ENCODE data around the gene TMEM164.

Gene TMEM164

GRCh38 chrX:110042496-110042895 lies 39.6 kb downstream of the TMEM164 start:
- DNase-seq: peak; percentile 11 to 28

GRCh38 chrX:110043506-110043905 lies 40.6 kb downstream of the TMEM164 start:
- no peak for DNase-seq

- no peak for DNase-seq
Observed at GRCh38 chrX:110044346-110045249, 41.7 kb downstream of the TMEM164 start.

- no peak for DNase-seq
Observed at GRCh38 chrX:110045421-110045820, 42.5 kb downstream of the TMEM164 start.

GRCh38 chrX:110046001-110046400 lies 43.1 kb downstream of the TMEM164 start:
- DNase-seq: no peak

GRCh38 chrX:110046971-110047370 lies 44.1 kb downstream of the TMEM164 start:
- DNase-seq: no peak

GRCh38 chrX:110049096-110049495 lies 46.2 kb downstream of the TMEM164 start:
- no peak for DNase-seq

GRCh38 chrX:110050386-110050785 lies 47.5 kb downstream of the TMEM164 start:
- DNase-seq: no peak

GRCh38 chrX:110050901-110051300 lies 48.0 kb downstream of the TMEM164 start:
- no peak for DNase-seq

- no peak for DNase-seq
Observed at GRCh38 chrX:110051559-110051958, 48.6 kb downstream of the TMEM164 start.

- no peak for DNase-seq
Observed at GRCh38 chrX:110052303-110052702, 49.4 kb downstream of the TMEM164 start.

GRCh38 chrX:110053453-110053852 lies 50.5 kb downstream of the TMEM164 start:
- no peak for DNase-seq

- DNase-seq: no peak
Observed at GRCh38 chrX:110055616-110056015, 52.7 kb downstream of the TMEM164 start.

GRCh38 chrX:110056419-110056818 lies 53.5 kb downstream of the TMEM164 start:
- no peak for DNase-seq

- no peak for DNase-seq
Observed at GRCh38 chrX:110059410-110059809, 56.5 kb downstream of the TMEM164 start.

GRCh38 chrX:110060317-110060716 lies 57.4 kb downstream of the TMEM164 start:
- no peak for DNase-seq

- DNase-seq: peak in 1 of 2 experiments; percentile 13
Observed at GRCh38 chrX:110060846-110061537, 58.1 kb downstream of the TMEM164 start.

GRCh38 chrX:110062919-110063318 lies 60.0 kb downstream of the TMEM164 start:
- no peak for DNase-seq

GRCh38 chrX:110066488-110067225 lies 63.7 kb downstream of the TMEM164 start:
- no peak for DNase-seq

- DNase-seq: no peak
Observed at GRCh38 chrX:110070970-110071369, 68.1 kb downstream of the TMEM164 start.

GRCh38 chrX:110081320-110081719 lies 78.4 kb downstream of the TMEM164 start:
- DNase-seq: no peak

- DNase-seq: no peak
Observed at GRCh38 chrX:110081740-110082139, 78.8 kb downstream of the TMEM164 start.

- no peak for DNase-seq
Observed at GRCh38 chrX:110082161-110082560, 79.2 kb downstream of the TMEM164 start.
